ENCODE measurements around the gene STAT3. TPM values are rescaled to one million over a fixed set of nuclear protein-coding genes. Genes with fewer than 3 reads are reported as not detected.

Gene STAT3
- total and polyA plus RNA-seq, 2 of the 13 experiments (the other 11 are each of a cell fraction or from before 2014, with no cell fraction given), result 61.8 to 62.4 TPM

GRCh38 chr17:42312035-42312284, 76.3 kb downstream of the STAT3 start (continued):
- TF ChIP-seq ZBTB3 (CRISPR knock-in tag; IDR thresholded peaks at IDR 0.05; ENCODE audit: borderline replicate concordance, low read depth), result 0 out of 2 replicates have a peak, but pooled peaks have one; percentile 56
- TF ChIP-seq ZNF556 (CRISPR knock-in tag; IDR thresholded peaks at IDR 0.05; ENCODE audit: borderline replicate concordance), result no peak
- no peak for TF ChIP-seq ZNF639 (CRISPR knock-in tag; conservative IDR thresholded peaks at IDR 0.05)
- TF ChIP-seq ZNF136 (CRISPR knock-in tag; IDR thresholded peaks at IDR 0.05; ENCODE audit: low read depth), result no peak
- TF ChIP-seq FOSL2 (CRISPR knock-in tag; IDR thresholded peaks at IDR 0.05), result no peak
- TF ChIP-seq SMAD3 (CRISPR knock-in tag; IDR thresholded peaks at IDR 0.05), result 0 out of 2 replicates have a peak, but pooled peaks have one; percentile 7
- no peak for TF ChIP-seq NFIB (CRISPR knock-in tag; IDR thresholded peaks at IDR 0.05; ENCODE audit: borderline replicate concordance)

GRCh38 chr17:42311240-42312034, 76.8 kb downstream of the STAT3 start:
- WGBS (ENCODE audit: low lambda C conversion rate), result 26% methylated on average over 19 of the region's 19 CpGs
- TF ChIP-seq ZNF512B (CRISPR knock-in tag; IDR thresholded peaks at IDR 0.05; ENCODE audit: borderline replicate concordance) (0 out of 2 replicates have a peak, but pooled peaks have one; percentile 57), ZBTB44 (CRISPR knock-in tag; IDR thresholded peaks at IDR 0.05) (peak; percentile 45; the same call in 1 of the 2 replicates), MIXL1 (CRISPR knock-in tag; IDR thresholded peaks at IDR 0.05) (peak; percentile 71; the same call in 1 of the 2 replicates), ZNF580 (CRISPR knock-in tag; IDR thresholded peaks at IDR 0.05; ENCODE audit: borderline replicate concordance, low read depth) (peak; percentile 61; the same call in 1 of the 2 replicates), CEBPG (CRISPR knock-in tag; IDR thresholded peaks at IDR 0.05) (peak; percentile 100), EP300 (IDR thresholded peaks at IDR 0.05; ENCODE audit: low read depth in 2 of 2, low read length in 2 of 2) (peak in 1 of 2 experiments; percentile 71; a peak in 2 of 4 replicates), EP300 (CRISPR knock-in tag; IDR thresholded peaks at IDR 0.05; ENCODE audit: borderline replicate concordance) (0 out of 2 replicates have a peak, but pooled peaks have one; percentile 13), SSRP1 (CRISPR knock-in tag; IDR thresholded peaks at IDR 0.05) (peak; percentile 46; the same call in 1 of the 2 replicates), ZNF598 (CRISPR knock-in tag; IDR thresholded peaks at IDR 0.05; ENCODE audit: borderline replicate concordance) (0 out of 2 replicates have a peak, but pooled peaks have one; percentile 8)

More at GRCh38 chr17:42311240-42312034, 76.8 kb downstream of the STAT3 start:
- Histone ChIP-seq H4K20me1 (ENCODE audit: insufficient read depth, low read length) (no peaks in the 10 kb centered on the region), H2AFZ (ENCODE audit: low read length) (no peak overlapping the region), H3K27me3 (ENCODE audit: control insufficient read depth in 1 of 2, insufficient read depth in 2 of 2, low read length in 2 of 2) (no peaks in the 10 kb centered on the region), H3K9me3 (ENCODE audit: low read length) (no peaks in the 10 kb centered on the region), H3K4me2 (ENCODE audit: low read depth, low read length) (peak overlapping the region; percentile 82), H3K27ac (ENCODE audit: extremely low read length, insufficient read depth, low read length) (peak overlapping the region; percentile 73), H3K36me3 (replicated peaks in 1 of 2; ENCODE audit: control insufficient read depth in 1 of 2, insufficient read depth in 2 of 2, low read length in 2 of 2) (peaks cover 2 to 5% of the 10 kb centered on the region in 2 experiments; a peak in 2 of 5 replicates), H3K4me3 (replicated peaks in 1 of 3; ENCODE audit: insufficient read depth in 1 of 3, low read depth in 2 of 3, low read length in 3 of 3) (peak overlapping the region; percentile 47 to 65 (median 51)), H3K9ac (ENCODE audit: insufficient read depth, low read depth, low read length) (peak overlapping the region; percentile 55), H3K4me1 (ENCODE audit: insufficient read depth, low read length) (peaks cover 80% of the 10 kb centered on the region), H3K79me2 (ENCODE audit: insufficient read depth, low read length) (no peaks in the 10 kb centered on the region)
- DNase-seq (ENCODE audit: low spot score), result peak; percentile 91
- peak; percentile 100 for FAIRE-seq
- ATAC-seq, result peak; percentile 87
- BruUV-seq (replicated peaks), result TSS peak; percentile 33
- in situ Hi-C loops (cut with HindIII; ENCODE audit: extremely low pct_ligation_motif_present, low pct_unique_long_range_greater_than_20kb) (no loop called here), intact Hi-C loops (cut with micrococcal nuclease; ENCODE audit: unreplicated experiment) (no loop called here)
- ChIA-PET POLR2A (interaction anchor here (0.6 to 3.7 kb wide), 27 partner anchors 9 to 432 kb away, joined by 3 to 47 read pairs (median 5); partner anchors contain the start of genes CAVIN1, DNAJC7, GHDC and NAGLU), CTCF (ENCODE audit: low intra/inter-chr PET ratio, low total read pairs) (interaction anchor here (1.4 to 1.9 kb wide), 2 partner anchors 12 to 95 kb away, joined by 6 to 10 read pairs; no protein-coding TSS in a partner anchor)
